ENCODE results near the gene INO80B.

INO80B gene

GRCh38 chr2:74502147-74502719, 47.3 kb downstream of the INO80B start:
- DNase-seq (ENCODE audit: low read depth), result no peak

GRCh38 chr2:74502720-74503505, 48.0 kb downstream of the INO80B start:
- DNase-seq (ENCODE audit: low read depth), result peak; percentile 54

GRCh38 chr2:74503506-74504475, 48.9 kb downstream of the INO80B start:
- no peak for DNase-seq (ENCODE audit: low read depth)

- no peak for DNase-seq (ENCODE audit: low read depth)
These were observed 49.7 kb downstream of the INO80B start for GRCh38 chr2:74504591-74504990.

GRCh38 chr2:74505448-74506246, 50.8 kb downstream of the INO80B start:
- DNase-seq (ENCODE audit: low read depth), result no peak

- peak; percentile 96 for DNase-seq (ENCODE audit: low read depth)
These were observed 52.4 kb downstream of the INO80B start, which contains the start of gene PCGF1 for GRCh38 chr2:74507145-74507925. PCGF1 (minus strand) TSS chr2:74507695; CDS start chr2:74507668, 27 bp downstream.

Data from activated T-cell treated with anti-CD3 and anti-CD28 coated beads for 48 hours (primary cell).